LHCN-M2 (cell line): Measurements from ENCODE around the gene TMEM266. TPM values are rescaled to one million over a fixed set of nuclear protein-coding genes. Genes with fewer than 3 reads are reported as not detected.
A peak's percentile ranks its signal among the peaks of the same experiment; 100 is the strongest.
"Not testable (repeated sequence)": the region's sequence is repeated elsewhere in the genome, so short reads cannot be mapped to it uniquely, and the experiment has no call there.

Source experiments
- DNase-seq: peaks from one replicate; pipeline ENCODE4 v3.0.0-alpha.2; 2012; ENCODE audit warnings: low read depth
- polyA plus RNA-seq: library from polyadenylated mRNA; unstranded; fragments of >200 nt; gene quantifications from one replicate; pipeline ENCODE4 v1.2.1, GENCODE V29; 2012; ENCODE audit warnings: missing spikeins
- total RNA-seq: library from RNA; depleted of rRNA; stranded (reverse); fragments of >200 nt; gene quantifications from 2 replicates; pipeline ENCODE4 v1.2.3, GENCODE V29; 2014; rRNA removed

TMEM266 gene, protein sequence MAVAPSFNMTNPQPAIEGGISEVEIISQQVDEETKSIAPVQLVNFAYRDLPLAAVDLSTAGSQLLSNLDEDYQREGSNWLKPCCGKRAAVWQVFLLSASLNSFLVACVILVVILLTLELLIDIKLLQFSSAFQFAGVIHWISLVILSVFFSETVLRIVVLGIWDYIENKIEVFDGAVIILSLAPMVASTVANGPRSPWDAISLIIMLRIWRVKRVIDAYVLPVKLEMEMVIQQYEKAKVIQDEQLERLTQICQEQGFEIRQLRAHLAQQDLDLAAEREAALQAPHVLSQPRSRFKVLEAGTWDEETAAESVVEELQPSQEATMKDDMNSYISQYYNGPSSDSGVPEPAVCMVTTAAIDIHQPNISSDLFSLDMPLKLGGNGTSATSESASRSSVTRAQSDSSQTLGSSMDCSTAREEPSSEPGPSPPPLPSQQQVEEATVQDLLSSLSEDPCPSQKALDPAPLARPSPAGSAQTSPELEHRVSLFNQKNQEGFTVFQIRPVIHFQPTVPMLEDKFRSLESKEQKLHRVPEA
- not detected in 2 replicates for total RNA-seq
- polyA plus RNA-seq = 0.46 TPM

DNA sequence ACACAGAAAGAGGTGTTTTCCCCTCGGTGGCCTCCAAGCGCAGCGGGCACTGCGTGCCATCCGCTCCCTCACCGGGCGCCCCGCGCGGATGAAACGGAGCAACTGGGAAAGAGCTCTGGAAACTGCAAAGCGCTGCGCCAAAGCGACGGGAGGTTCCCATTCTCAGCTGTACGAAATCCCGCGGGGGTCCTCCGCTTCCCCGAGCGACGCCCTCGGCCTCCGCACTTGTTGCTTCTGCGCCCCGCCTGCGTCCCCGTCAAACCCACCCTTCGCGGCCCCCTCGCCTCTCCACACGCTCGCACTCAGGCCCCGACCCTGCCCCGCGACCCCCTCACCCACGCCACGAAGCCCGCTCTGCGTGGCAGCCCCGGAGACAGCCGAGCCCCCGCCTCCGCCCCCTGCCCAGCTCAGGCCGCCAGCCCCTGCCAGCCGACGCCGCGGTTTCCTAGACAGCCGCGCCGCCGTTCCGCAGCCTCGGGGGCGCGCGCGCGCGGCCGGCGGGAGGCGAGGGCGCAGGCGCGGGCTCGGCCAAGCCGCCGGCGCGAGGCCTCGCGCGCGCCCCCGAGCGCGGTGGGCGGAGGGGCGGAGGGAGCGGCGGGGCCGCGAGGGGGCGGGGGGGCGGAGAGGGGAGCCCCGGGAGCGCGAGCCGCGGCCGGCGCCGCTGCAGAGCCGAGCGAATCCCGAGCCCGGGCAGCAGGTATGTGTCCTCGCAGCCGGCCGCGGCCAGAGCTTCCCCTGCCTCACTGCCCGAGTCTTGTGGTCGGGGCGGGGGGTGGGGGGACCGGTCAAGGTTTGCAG, at the start of gene TMEM266:
Gene TMEM266, plus strand, starts transcription at position 666 of the 798 bp plus-strand sequence. CDS start 74,279 bp downstream, outside the sequence.
- DNase-seq = no peak

- no peak for DNase-seq
These were observed 49.2 kb upstream of the TMEM266 start for GRCh38 chr15:76010613-76011012.

DNA sequence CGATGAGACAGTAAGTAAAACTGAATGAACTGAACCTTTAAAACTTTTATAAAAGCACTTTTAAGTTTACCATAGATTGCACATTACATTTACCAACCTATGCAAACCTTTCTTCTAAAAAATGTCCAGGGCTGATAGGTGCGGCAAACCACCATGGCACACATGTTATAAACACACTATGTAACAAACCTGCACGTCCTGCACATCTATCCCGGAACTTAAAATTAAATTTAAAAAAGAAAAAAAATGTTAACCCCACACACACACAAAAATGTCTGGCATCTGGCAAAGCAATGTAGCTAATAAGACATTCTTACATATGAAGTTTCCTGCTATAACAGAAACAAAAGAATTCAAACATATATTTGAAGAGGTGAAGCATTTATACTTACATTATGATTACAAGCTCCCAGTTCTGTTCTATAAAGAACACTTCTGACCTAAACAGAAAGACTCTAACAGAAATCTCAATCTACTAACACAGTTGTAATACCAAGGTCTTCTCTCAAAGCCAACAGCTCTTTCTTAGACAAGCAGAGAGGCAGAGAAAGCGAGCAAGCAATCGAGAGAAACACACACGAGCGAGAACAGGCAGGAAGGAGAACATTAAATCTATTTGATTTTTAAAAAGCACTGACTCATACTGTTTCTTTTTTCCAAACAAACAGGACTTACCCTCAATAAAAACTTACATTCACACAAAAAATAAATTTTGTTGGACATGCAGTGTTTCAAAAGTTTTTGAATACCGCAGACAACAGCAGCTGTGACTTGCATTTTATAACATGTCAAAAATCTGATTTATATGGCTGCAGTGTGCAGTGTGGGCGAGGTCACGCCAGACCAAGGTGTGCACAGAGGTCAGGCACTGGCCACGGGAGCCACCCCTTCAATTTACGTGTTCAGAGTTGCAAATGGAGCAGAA, 47.9 kb upstream of the TMEM266 start, which contains the start of gene NRG4:
Gene NRG4, minus strand, starts transcription at position 798 of the 925 bp plus-strand sequence. CDS start 1,194 bp downstream, outside the sequence.
- DNase-seq = peak; percentile 12

GRCh38 chr15:76013470-76013869, 46.3 kb upstream of the TMEM266 start:
- not testable (repeated sequence) for DNase-seq

DNA sequence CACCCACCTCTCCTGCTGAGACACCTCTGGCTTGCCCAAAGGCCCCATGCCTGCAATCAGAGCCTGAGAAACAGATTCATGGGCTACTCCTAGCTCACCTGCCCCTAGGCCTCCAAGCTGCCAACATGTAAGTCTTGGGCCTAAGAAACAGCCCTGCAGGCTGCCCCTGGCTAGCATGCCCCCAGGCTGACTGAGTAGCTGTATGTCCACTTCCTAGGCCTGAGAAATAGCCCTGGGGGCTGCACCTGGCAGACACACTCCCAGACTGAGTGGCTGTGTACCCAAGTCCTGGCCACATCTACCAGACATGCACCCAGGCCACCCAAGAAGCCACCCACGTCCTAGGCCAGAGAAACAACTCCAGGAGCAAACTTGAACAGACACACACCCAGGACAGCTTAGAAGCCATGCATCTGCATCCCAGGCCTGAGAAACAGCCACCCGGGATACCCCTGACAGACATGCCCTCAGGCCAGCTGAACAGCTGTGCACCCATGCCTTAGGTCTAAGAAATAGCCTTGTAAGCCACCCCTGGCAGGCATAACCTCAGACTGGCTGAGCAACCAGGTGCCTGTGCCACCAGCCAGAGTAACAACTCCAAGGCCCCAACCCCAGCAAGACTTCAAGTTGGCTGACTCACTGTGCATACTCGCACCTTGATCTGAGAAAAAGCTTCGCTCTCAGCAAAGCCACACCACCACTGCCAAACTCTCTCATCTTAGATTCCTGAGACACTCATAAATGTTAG, 35.6 kb upstream of the TMEM266 start:
- no peak for DNase-seq

DNA sequence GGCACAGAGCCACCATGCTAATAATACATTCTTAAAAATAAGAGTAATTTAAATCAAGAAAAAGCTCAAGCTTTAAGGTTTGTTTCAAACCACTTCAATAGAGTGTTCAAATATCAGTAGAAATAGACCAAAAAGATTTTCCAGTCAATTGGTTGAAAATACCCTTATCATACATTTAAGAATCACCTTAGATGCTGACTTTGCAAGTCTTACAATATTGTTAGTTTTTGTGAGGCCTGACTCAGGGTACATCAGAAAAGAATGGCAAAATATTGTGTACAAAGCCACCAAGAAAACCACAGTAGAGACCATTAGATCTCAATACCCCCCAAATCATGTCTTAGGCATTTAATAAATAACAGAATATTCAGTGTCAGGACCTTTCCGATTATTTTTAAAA, 27.7 kb upstream of the TMEM266 start:
- no peak for DNase-seq

DNA sequence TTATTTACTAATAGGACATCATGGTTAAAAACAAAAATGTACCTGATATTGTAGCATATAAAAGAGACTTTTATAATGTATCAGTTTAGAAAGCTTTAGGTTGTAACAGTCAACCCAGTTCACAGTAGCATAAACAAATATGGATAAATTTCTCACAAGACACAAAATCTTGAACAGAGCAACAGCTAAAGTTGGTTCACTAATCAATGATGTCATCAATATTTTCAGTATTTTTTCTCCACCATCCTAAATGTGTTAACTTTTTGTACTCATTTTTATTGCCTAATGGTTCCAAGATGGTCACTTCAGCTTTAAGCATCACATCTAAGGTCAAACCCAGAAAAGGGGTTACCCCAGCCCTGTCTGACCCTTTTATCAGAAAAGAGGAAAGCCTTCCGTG, 26.3 kb upstream of the TMEM266 start:
- DNase-seq = no peak

DNA sequence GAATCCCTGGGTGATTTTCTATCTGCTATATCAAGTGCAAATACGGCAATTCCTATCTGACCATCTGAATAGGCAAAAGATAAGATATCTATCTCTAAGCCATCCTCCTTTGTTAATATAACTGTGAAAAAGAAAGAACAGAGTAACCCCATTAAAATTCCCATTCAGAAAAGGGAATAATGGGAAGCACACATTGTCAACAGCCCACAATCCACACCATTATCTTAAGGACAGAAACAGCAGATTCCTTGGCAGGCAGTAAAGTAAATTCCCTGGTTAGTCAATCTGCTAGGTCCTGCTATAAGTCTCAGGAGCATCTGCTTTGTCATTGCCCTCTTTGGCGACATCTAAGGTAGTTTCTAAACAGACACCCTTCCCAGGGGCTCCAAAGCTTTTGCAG, 25.7 kb upstream of the TMEM266 start:
- DNase-seq = no peak

- DNase-seq = no peak
These were observed 24.2 kb upstream of the TMEM266 start for GRCh38 chr15:76035593-76035992.

DNA sequence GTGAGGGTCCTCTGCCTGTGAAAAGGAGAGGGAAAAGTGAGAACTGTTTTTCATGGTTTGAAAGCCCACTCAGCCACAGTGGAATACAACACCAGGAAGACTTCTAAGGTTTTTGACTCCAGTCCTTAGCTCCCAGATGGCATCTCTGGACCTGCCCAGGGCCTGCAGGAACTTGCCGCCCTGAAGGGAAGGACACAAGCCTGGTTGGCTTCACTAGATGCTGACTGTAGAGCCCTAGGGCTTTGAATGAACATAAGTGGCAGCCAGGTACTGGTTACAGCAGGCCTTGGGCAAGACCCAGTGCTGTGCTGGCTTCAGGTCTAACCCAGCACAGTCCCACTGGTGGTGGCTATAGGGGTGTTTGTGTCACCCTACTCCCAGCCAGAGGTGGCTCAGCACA, 21.3 kb upstream of the TMEM266 start:
- no peak for DNase-seq

- not testable (repeated sequence) for DNase-seq
These were observed 5.6 kb upstream of the TMEM266 start for GRCh38 chr15:76054201-76054600.

- DNase-seq = no peak
These were observed 2.9 kb upstream of the TMEM266 start for GRCh38 chr15:76056931-76057330.

GRCh38 chr15:76057332-76058000, 2.3 kb upstream of the TMEM266 start:
- DNase-seq = no peak

DNA sequence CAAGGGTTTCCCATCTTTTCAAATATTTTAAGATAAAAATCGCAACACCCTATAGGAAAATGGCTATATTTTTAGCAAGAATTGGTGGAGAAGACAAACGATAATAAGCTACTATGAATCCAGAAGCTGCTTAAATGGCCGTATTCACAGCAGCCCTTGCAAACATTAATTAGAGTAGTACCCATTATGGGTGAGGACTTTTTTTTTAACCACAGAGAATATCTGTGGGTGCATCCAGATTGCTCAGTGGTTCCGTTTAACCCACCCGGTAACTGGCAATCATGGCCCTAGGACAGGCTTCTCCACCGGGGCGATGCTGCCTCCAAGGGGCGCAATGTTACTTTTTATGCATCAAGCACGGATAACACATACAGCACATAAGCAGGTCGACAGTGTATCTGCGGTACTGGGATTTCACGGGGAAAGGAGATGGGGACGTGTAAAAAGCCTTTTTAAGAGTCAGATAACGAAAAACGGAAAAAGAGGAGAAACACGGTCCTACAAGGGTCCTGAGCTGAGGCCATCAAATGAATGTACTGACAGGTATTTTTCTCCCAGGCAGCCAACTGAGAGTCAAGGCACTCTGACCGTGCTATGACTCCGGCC, 968 bp upstream of the TMEM266 start:
- DNase-seq = no peak

DNA sequence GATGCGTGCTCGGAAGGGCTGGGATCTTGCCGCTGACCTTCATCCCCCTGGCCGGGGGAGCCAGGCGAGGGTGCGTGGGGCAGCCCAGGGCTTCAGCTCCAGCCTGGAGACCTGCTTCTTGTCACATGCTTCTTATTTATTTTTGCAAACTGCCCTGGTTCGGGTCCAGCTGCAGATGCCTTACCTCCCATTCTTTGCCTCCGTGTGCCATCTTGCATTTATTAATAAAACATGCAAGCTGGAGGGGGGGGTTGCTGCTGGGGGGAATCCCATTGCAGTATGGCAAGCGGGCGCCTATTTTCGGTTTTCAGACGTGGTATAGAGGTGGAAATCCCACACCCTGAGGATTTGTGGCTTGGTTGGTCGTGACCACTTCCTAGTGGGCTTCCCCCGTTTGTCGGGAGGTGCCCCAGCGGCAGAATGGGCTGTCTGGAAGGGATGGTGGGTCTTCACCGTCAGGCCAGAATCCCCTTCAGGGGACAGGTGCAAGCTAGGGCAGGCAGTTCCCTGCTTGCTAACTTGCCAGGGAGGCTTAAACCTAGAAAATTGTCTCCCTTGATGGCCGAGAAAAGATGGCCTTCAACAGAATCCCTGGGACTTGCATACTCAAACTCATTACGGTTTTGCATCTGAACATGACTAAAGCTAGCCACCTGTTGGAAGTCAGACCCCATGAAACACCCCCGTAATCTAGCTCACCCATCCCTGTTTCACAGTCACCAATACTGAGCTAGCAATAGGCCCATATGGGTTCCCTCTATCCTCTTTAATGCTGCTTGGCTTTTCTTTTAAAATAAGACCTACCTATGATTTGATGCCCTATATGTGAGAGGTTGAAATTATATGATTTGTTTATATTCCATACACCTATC, 569 bp downstream of the TMEM266 start:
- DNase-seq = no peak

- no peak for DNase-seq
These were observed 1.9 kb downstream of the TMEM266 start for GRCh38 chr15:76061700-76062099.

GRCh38 chr15:76062286-76062685, 2.5 kb downstream of the TMEM266 start:
- no peak for DNase-seq

GRCh38 chr15:76064375-76064774, 4.6 kb downstream of the TMEM266 start:
- DNase-seq = no peak
